DMS 273 (cell line): ENCODE measurements around the gene ZSCAN29.
A peak's percentile ranks its signal among the peaks of the same experiment; 100 is the strongest.

Source experiments
- DNase-seq: peaks from one replicate; lab custom pipeline; 2025; ENCODE audit not compliant: unreplicated experiment; lab: John Stamatoyannopoulos, UW

The ZSCAN29 gene

DNA sequence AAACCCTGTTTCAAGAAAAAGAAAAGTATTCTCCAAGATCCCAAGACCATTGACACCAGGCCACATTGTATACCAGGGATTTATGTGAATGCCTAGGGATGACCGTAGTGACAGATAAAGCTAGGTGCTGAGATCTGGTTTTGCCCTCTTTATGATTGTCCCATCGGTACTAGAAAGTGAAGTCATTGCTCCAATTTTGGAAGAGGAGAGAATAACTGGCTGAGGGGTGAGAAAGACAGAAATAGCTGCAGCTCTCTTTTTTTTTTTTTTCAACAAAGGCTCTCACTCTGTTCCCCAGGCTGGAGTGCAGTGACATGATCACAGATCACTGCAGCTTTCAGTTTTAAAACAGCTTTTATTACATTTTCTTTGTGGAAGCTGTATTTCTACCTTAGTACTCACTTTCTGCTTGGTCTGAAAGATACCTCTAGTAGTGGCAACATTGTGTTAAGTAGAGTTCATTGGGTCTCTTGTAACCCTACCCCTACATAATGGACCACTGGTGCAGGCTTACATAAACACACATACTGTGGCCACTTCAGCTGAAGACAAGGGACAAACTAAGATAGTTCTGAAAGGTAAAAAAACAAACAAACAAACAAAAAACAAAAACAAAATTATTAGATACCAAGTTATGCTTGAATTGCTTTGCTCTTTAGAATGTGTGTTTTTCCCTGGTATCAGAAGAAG is 18.0 kb downstream of the ZSCAN29 start:
- DNase-seq = no peak

DNA sequence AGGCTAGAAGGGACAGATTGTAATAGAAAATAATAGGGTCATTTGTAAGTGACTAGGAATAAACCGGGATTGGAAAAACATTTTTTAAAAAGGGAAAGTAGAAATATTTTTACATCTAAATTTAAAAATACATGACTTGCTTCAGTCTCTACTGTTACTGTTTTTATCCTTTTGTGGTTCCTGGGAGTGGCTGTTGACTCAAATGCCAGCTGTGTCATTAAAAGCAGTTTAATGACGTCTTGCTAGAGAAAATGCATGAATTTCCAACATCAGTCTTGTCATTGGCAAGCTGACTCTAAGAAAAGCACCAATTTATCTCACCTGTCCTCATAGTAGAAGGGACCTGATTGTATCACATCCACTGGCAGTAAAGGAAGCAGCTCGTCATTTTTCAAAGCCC is 23.7 kb downstream of the ZSCAN29 start:
- DNase-seq = no peak

DNA sequence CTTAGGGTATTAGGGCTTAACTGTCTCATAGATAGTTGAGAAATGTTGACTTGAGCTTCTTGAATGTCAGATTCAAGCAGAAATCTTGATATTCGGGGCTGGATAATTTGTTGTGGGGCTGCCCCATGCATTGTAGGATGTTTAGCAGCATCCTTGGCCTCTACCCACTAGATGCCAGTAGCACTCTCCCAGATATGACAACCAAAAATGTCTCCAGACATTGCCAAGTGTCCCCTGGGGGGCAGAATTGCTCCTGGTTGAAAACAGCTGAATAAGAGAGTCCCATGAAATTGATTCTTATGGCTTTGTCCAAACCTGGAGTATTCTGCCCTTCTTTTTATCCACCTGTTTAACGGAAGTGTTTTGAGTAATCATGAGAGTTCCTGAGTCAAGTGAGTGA is 24.5 kb downstream of the ZSCAN29 start:
- peak; percentile 9 for DNase-seq

- no peak for DNase-seq
These were observed 40.1 kb downstream of the ZSCAN29 start for GRCh38 chr15:43330780-43331087.

DNA sequence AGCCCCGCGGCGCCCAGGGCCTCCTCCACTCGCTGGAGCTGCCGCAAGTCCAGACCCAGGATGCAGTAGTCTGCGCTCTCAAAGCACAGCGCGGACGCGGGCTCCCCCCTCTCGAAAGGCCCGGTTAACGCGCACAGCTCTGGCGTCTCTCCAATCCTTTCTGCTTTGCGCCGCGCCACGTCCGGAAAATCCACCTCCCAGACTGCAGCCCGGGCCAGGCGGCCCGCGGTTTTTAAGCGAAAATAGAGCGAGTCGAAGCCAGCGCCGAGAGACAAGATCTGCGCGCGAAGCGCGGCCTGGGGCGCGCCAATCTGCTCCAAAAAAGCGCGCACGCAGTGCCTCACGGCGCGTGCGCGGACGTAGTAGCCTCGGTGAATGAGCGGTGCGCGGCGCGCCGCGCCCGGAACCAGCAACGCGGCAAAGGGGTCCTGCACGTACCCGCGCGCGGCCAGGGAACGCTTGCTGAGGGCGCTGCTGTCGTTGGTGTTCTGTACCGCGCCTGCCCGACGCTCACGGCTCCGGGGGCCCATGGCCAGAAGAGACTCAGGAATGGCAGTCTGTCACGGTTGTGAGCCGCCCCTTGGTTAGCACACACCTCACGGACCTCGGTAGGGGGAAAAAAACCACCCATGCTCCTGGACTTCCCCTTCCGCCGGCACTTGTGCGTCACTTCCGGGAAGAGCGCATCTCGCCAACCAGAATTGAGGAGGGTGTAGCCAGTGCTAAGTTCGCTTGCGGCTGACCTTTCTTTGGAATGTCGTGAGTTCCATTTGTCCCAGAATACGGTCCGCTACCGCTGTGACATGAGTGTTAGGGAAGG is 40.7 kb downstream of the ZSCAN29 start, which contains the start of gene LCMT2:
LCMT2 (minus strand) TSS at position 614 of the 820 bp plus-strand sequence; CDS start at position 530, 84 bp downstream.
- peak; percentile 93 for DNase-seq

DNA sequence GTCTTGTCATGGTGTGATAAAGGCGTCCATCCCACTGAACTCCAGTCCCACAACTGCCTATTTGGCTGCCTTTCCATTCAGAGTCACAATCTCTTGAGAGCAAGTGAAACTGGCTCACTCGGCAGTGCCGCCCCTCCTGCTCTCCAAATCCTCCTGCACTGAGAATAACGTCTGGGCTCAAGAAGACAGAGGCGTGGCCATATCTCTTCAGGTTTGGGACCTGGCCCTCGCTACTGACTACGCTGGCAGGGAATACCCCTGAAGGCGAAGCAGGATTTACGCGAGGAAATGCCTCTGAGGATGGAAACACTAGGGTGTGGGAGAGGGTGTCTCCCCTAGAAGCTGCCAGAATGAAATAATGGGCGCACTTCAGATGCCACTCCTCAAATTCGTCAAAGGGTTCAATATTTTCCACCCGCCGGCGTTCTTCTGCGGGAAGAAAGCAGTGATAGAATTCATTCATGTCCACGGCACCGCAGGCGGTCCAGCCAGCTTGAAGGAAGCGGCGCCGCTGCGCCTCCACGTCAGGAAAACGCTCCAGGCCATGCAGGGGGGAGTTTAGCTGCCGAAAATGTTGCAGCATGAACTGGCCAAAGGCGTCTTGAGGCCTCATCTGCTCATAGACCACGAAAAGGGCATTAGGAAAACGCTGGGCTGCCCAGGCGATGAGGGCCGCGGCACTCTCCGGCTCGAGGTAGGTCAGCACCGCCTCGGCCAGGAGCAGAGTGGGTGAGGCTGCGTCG is 41.5 kb downstream of the ZSCAN29 start:
- DNase-seq = no peak

- no peak for DNase-seq
These were observed 45.7 kb downstream of the ZSCAN29 start for GRCh38 chr15:43325039-43325684.

- DNase-seq = no peak
These were observed 51.7 kb downstream of the ZSCAN29 start for GRCh38 chr15:43318990-43319771.

DNA sequence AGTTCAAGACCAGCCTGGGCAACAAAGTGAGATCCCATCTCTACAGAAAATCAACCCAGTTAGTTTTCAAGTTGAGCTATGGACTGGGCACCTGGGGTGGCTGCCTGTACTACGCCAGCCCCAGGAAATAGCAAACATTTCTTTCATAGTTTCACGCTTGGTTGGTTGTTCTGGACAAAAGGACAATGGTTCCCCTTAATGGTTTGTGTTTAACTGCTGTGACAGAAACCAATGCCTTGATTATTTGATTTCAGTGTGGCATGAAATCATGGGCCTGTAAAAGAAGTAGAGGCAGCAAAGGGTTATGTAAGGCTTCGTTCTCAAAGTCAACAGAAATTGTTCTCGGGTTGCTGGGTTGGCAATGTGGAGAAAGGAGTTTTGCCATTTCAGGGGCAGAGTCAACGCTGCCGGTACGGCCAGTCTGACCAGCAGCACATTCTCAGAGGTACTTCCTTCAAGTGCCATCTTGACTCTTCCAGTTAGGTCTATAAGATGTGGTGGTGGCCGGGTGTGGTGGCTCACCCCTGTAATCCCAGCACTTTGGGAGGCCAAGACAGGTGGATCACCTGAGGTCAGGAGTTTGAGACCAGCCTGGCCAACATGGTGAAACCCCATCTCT is 53.2 kb downstream of the ZSCAN29 start:
- DNase-seq = no peak

DNA sequence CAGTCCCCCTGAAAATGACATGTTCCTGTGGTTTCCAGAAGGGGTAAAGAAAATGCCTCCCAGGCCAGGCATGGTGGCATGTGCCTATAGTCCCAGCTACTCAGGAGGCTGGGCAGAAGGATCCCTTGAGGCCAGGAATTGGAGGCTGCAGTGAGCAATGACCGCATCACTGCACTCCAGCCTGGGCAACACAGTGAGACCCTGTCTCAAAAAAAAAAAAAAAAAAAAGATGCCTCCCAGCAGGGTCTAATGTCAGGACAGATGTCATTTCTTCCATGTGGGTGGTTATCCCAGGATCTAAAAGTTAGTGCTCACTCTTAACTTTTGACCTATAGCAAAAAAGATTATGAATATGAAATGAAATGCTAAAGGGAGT is 53.9 kb downstream of the ZSCAN29 start:
- DNase-seq = no peak

DNA sequence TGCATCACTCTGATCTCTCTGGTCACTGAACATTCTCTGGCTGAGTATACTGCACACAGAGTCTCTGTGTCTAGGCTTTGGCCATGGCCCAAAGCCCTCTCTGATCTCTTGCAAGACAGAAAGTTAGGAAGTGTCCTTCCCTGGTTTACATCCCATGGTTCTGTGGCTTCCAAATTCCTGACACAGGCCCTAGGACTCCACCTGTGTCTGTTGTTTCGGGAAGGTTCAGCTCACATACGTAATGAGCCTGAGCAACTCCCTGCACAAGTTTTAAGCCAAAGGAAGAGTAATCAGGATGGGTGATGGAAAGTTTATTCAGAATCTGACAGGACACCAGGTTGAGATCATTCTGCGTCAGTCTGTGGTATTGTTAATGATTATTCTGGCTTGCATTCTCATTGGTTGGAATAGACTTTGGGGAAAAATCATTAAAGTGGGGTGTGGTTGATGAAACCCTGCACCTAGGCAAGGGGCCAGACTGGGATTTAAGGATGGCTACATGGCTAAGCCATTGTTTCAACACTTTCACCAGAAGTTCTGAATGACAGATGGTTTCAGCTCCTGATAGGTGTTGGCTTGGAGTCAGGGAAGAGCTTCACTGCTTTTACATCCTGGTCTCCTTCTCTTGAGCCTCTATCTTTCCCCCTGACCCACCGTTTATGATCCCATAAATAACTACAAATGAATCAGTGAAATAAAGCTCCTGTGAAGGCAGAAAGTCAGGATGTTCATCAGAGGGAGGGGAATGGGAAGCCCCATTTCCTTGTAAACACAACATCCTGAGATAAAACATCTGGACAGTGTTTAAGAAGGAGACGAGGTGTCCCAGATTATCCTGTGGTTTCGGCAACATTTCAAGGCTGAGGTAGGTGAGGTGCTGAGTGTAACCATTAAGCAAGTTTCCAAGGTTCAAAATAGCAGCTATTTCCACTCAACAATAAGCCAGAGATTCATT is 54.5 kb downstream of the ZSCAN29 start:
- no peak for DNase-seq

- no peak for DNase-seq
These were observed 56.7 kb downstream of the ZSCAN29 start for GRCh38 chr15:43314171-43314570.

- no peak for DNase-seq
These were observed 58.5 kb downstream of the ZSCAN29 start for GRCh38 chr15:43312378-43312777.
